ENCODE results near the gene KBTBD8.

KBTBD8 gene

DNA sequence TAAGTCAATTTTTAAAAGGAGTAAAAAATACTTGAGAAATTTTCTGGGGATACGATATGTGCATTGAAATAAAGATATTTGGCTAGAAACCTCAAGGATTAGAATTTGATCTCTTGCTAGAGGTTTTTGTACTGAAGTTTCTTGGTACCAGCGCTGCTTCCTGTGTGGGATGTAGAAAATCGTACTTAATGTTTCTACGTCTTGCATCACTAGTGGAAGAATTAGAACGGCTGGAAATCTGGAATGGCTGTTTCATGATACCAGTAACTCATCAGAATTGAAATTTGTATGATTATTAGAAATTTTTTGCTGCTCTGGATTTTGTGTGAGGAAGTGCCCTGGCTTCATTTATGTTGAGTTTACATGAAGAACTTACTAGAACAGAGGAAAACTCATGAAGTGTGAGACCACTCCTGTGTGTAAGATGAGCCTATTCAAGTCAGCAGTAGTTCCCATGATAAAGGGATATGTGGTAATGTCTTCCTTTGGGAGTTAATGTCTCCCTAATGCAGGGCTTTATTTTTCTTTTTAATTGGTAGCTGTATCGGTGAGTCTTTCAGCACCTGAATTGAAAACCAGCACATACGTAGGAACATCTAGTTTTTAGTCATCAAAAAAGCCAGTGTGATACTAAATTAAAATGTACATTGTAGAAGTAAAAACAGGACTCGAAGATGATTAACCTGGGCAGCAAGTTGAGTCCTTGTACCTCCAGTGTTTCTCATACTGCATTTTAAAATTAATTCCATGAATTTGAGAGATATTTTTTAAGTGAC is 3.2 kb downstream of the KBTBD8 start:
- H3K4me3 Mint-ChIP-seq: peak overlapping the region in 1 of 3 experiments; percentile 55
- H3K36me3 Mint-ChIP-seq (ENCODE audit: low read depth): peaks cover 4% of the 10 kb centered on the region
- H3K27me3 Mint-ChIP-seq (ENCODE audit: low read depth): peaks cover 23% of the 10 kb centered on the region
- H3K27ac Mint-ChIP-seq: no peak overlapping the region
- TF ChIP-seq, protein P1, sequence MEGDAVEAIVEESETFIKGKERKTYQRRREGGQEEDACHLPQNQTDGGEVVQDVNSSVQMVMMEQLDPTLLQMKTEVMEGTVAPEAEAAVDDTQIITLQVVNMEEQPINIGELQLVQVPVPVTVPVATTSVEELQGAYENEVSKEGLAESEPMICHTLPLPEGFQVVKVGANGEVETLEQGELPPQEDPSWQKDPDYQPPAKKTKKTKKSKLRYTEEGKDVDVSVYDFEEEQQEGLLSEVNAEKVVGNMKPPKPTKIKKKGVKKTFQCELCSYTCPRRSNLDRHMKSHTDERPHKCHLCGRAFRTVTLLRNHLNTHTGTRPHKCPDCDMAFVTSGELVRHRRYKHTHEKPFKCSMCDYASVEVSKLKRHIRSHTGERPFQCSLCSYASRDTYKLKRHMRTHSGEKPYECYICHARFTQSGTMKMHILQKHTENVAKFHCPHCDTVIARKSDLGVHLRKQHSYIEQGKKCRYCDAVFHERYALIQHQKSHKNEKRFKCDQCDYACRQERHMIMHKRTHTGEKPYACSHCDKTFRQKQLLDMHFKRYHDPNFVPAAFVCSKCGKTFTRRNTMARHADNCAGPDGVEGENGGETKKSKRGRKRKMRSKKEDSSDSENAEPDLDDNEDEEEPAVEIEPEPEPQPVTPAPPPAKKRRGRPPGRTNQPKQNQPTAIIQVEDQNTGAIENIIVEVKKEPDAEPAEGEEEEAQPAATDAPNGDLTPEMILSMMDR (IDR thresholded peaks at IDR 0.05; ENCODE audit: unreplicated experiment in 3 of 3): no peak
- H3K9me3 Mint-ChIP-seq: no peaks in the 10 kb centered on the region
- no peaks in the 10 kb centered on the region for H3K4me1 Mint-ChIP-seq

DNA sequence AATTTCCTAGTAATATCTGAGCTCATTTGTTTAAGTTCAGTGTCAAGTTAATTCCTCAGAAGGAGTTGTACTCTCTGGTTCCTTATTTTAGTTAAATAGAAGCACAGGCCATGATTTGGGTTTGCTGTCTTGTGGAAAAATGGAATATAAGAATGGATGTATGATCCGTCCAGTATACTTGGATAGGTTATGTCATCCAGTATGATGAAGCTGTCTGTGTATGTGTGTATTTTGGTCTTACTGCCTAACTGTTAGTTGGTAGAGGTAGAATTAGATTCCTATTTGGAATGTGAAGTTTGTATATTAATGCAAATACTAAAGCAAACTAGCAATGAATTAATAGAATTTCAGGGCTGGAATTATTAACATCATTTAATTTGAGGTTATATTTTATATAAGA is 7.9 kb downstream of the KBTBD8 start:
- TF ChIP-seq, protein P1 (IDR thresholded peaks at IDR 0.05; ENCODE audit: unreplicated experiment in 3 of 3): no peak
- Mint-ChIP-seq H3K27me3 (ENCODE audit: low read depth) (peaks cover 4% of the 10 kb centered on the region), H3K4me3 (no peak overlapping the region)

DNA sequence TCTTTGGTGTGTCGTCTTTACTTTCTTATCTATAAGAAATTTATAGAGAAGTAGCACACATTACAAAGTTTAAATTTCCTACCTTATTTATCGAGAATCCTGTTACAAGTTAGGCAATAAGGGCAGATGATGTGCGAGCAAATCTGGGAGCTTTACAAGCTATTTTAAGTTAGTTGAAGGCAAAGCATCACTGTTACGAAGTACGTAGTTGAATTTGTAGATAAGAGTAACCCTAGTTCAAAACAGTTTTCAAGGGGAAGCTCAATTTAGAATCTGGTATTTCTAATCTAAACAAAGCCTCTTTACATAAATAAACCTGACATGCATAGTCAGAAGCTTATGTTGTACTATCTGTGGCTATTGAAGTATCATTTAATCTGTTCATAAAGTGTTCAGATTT is 8.4 kb downstream of the KBTBD8 start:
- Mint-ChIP-seq H3K27me3 (ENCODE audit: low read depth) (peaks cover under 1% of the 10 kb centered on the region), H3K4me1 (no peaks in the 10 kb centered on the region), H3K27ac (no peak overlapping the region), H3K4me3 (no peak overlapping the region), H3K9me3 (no peaks in the 10 kb centered on the region), H3K36me3 (ENCODE audit: low read depth) (peaks cover 4% of the 10 kb centered on the region)
- TF ChIP-seq, protein P1 (IDR thresholded peaks at IDR 0.05; ENCODE audit: unreplicated experiment in 3 of 3): no peak

More for the DNA sequence above, 7.9 kb downstream of the KBTBD8 start:
- no peaks in the 10 kb centered on the region for H3K9me3 Mint-ChIP-seq
- H3K36me3 Mint-ChIP-seq (ENCODE audit: low read depth): peaks cover 4% of the 10 kb centered on the region
- no peak overlapping the region for H3K27ac Mint-ChIP-seq
- H3K4me1 Mint-ChIP-seq: no peaks in the 10 kb centered on the region

DNA sequence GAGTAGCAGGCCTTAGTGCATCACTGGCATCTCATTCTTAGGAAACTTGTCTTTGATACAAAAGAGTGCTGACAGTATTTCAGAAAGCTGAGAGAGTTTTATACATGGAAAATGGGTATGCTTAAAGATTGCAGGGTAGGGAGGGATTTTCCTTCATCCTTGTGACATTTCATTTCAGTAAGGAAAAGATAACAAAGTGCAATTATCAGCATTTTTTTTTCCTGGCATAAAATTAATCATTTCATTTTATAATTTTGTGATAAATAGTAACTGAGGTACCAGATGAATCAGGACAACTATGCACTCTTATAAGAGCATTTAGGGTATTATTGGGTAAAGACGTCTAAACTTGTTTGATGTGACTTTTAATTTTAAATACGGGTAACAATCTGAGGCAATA is 10.3 kb downstream of the KBTBD8 start:
- TF ChIP-seq, protein P1 (IDR thresholded peaks at IDR 0.05; ENCODE audit: unreplicated experiment in 3 of 3): no peak
- H3K27ac Mint-ChIP-seq: no peak overlapping the region
- peaks cover under 1% of the 10 kb centered on the region for H3K36me3 Mint-ChIP-seq (ENCODE audit: low read depth)
- no peak overlapping the region for H3K4me3 Mint-ChIP-seq
- H3K4me1 Mint-ChIP-seq: peaks cover 7% of the 10 kb centered on the region
- no peaks in the 10 kb centered on the region for H3K9me3 Mint-ChIP-seq
- no peaks in the 10 kb centered on the region for H3K27me3 Mint-ChIP-seq (ENCODE audit: low read depth)

DNA sequence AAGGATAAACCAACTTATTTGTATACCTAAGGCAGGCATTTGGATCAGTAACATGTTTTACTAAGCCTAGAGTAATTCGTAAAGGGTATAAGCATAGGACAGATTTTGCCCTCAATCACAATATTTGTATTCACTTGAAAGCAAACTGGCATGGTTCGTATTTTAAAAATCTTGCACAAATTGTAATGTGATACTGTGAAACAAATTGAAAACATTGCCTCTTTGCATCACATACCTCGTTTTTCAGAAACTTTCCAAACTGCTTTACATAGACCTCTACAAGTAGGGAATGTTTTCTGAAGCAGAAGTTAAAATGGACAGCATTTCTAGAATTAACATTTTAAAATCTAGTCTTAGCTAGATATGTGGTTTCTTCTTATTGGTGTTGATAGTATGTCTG is 11.6 kb downstream of the KBTBD8 start:
- no peaks in the 10 kb centered on the region for H3K27me3 Mint-ChIP-seq (ENCODE audit: low read depth)
- TF ChIP-seq, protein P1 (IDR thresholded peaks at IDR 0.05; ENCODE audit: unreplicated experiment in 3 of 3): no peak
- no peak overlapping the region for H3K4me3 Mint-ChIP-seq
- no peaks in the 10 kb centered on the region for H3K9me3 Mint-ChIP-seq
- H3K4me1 Mint-ChIP-seq: peaks cover 7% of the 10 kb centered on the region
- H3K27ac Mint-ChIP-seq: peak overlapping the region in 1 of 3 experiments; percentile 1
- no peaks in the 10 kb centered on the region for H3K36me3 Mint-ChIP-seq (ENCODE audit: low read depth)

Measured in nephron (organoid).